Smooth muscle cell (in vitro differentiated cells): Measurements from ENCODE around the gene KCNN2. TPM values are rescaled to one million over a fixed set of nuclear protein-coding genes. Genes with fewer than 3 reads are reported as not detected.

Experiments used
- DNase-seq: peaks from one replicate; lab custom pipeline; 2025; ENCODE audit not compliant: unreplicated experiment; lab: John Stamatoyannopoulos, UW
- H2AFZ ChIP-seq: fragments of 200-600 bp; sonication (generic); 2 replicates; pipeline ENCODE4 v1.6.0; 2016; ENCODE audit warnings: antibody characterized with exemption, low read depth, mild to moderate bottlenecking
- H3F3A ChIP-seq: fragments of 200-600 bp; sonication (generic); 2 replicates; pipeline ENCODE4 v1.6.0; 2017; ENCODE audit warnings: antibody characterized with exemption, low read depth
- H3K27ac ChIP-seq: fragments of 200-600 bp; sonication (generic); 2 replicates; pipeline ENCODE4 v1.5.1; 2016; ENCODE audit warnings: low read depth, mild to moderate bottlenecking
- H3K27me3 ChIP-seq: fragments of 200-600 bp; sonication (generic); 2 replicates; pipeline ENCODE4 v1.6.1; 2016; ENCODE audit warnings: low read depth, mild to moderate bottlenecking
- H3K36me3 ChIP-seq: fragments of 200-600 bp; sonication (generic); 2 replicates; pipeline ENCODE4 v1.5.1; 2016; ENCODE audit warnings: low read depth
- H3K4me1 ChIP-seq: fragments of 200-600 bp; sonication (generic); 2 replicates; pipeline ENCODE4 v1.5.1; 2016; ENCODE audit warnings: low read depth
- H3K4me2 ChIP-seq: fragments of 200-600 bp; sonication (generic); 2 replicates; pipeline ENCODE4 v1.6.0; 2016; ENCODE audit warnings: mild to moderate bottlenecking
- H3K4me3 ChIP-seq: fragments of 200-600 bp; sonication (generic); 2 replicates; pipeline ENCODE4 v1.5.1; 2016; ENCODE audit warnings: mild to moderate bottlenecking
- H3K79me2 ChIP-seq: fragments of 200-600 bp; sonication (generic); 2 replicates; pipeline ENCODE4 v1.6.0; 2016; ENCODE audit warnings: low read depth, mild to moderate bottlenecking
- H3K9ac ChIP-seq: fragments of 200-600 bp; sonication (generic); 2 replicates; pipeline ENCODE4 v1.6.0; 2016; ENCODE audit warnings: low read depth
- H3K9me3 ChIP-seq: fragments of 200-600 bp; sonication (generic); replicated peaks from 2 replicates; pipeline ENCODE4 v1.5.1; 2016; ENCODE audit warnings: low read depth
- H4K20me1 ChIP-seq: fragments of 200-600 bp; sonication (generic); 2 replicates; pipeline ENCODE4 v1.6.0; 2016; ENCODE audit warnings: low read depth
- CTCF ChIP-seq: fragments of 200-600 bp; sonication (generic); IDR thresholded peaks from 2 replicates; pipeline ENCODE4 v1.5.1; 2017; ENCODE audit warnings: borderline replicate concordance, mild to moderate bottlenecking, antibody characterized with exemption; ENCODE audit not compliant: insufficient read depth, poor library complexity, severe bottlenecking
- WGBS: methylation state at CpG from one replicate; pipeline ENCODE4 v1.1.7; 2016; ENCODE audit warnings: low lambda C conversion rate; 5-methylcytosine and 5-hydroxymethylcytosine counted together
- polyA plus RNA-seq: library from polyadenylated mRNA; unstranded; fragments of >200 nt; fragmentation: Nextera tagmentation; extraction: Ambion mirVana; gene quantifications from 2 replicates; pipeline ENCODE4 v1.2.1, GENCODE V29; 2016
- total RNA-seq: library from RNA; depleted of rRNA; stranded (reverse); fragments of >200 nt; gene quantifications from 2 replicates; pipeline ENCODE4 v1.2.3, GENCODE V29; 2014

The KCNN2 gene
- total and polyA plus RNA-seq, 2 experiments from 2014 or later: 3.2 to 8.0 TPM

GRCh38 chr5:114471529-114471928 lies 109.7 kb downstream of the KCNN2 start:
- no peaks in the 10 kb centered on the region for H3K27me3 ChIP-seq
- H3K27ac ChIP-seq: no peak overlapping the region
- no peak for DNase-seq
- no peak overlapping the region for H2AFZ ChIP-seq
- H3K4me2 ChIP-seq: no peak overlapping the region
- no peaks in the 10 kb centered on the region for H3K79me2 ChIP-seq
- no peak overlapping the region for H3K4me3 ChIP-seq
- no peaks in the 10 kb centered on the region for H3K9me3 ChIP-seq
- TF ChIP-seq CTCF: no peak
- no peak overlapping the region for H3K9ac ChIP-seq
- no peaks in the 10 kb centered on the region for H4K20me1 ChIP-seq
- no peaks in the 10 kb centered on the region for H3F3A ChIP-seq
- H3K4me1 ChIP-seq: peaks cover 6% of the 10 kb centered on the region
- H3K36me3 ChIP-seq: no peaks in the 10 kb centered on the region
- WGBS: 87% methylated on average over 2 of the region's 2 CpGs

- Histone ChIP-seq H3K27me3 (no peaks in the 10 kb centered on the region), H3F3A (no peaks in the 10 kb centered on the region), H3K9me3 (no peaks in the 10 kb centered on the region), H3K27ac (no peak overlapping the region), H3K4me2 (no peak overlapping the region), H3K36me3 (no peaks in the 10 kb centered on the region), H3K4me1 (no peaks in the 10 kb centered on the region), H4K20me1 (no peaks in the 10 kb centered on the region), H3K9ac (no peak overlapping the region), H2AFZ (no peak overlapping the region), H3K79me2 (no peaks in the 10 kb centered on the region), H3K4me3 (no peak overlapping the region)
- no peak for DNase-seq
- WGBS: 67% methylated on average over 2 of the region's 2 CpGs
- no peak for TF ChIP-seq CTCF
These were observed 111.7 kb downstream of the KCNN2 start for GRCh38 chr5:114473541-114473940.

- H3K9me3 ChIP-seq: no peaks in the 10 kb centered on the region
- no peaks in the 10 kb centered on the region for H3K36me3 ChIP-seq
- no peaks in the 10 kb centered on the region for H4K20me1 ChIP-seq
- no peak for TF ChIP-seq CTCF
- 79% methylated on average over 1 of the region's 1 CpG for WGBS
- no peak overlapping the region for H3K4me3 ChIP-seq
- H3F3A ChIP-seq: no peaks in the 10 kb centered on the region
- H3K4me2 ChIP-seq: no peak overlapping the region
- no peaks in the 10 kb centered on the region for H3K79me2 ChIP-seq
- H3K27ac ChIP-seq: no peak overlapping the region
- DNase-seq: no peak
- H3K9ac ChIP-seq: no peak overlapping the region
- no peaks in the 10 kb centered on the region for H3K27me3 ChIP-seq
- no peak overlapping the region for H2AFZ ChIP-seq
- no peaks in the 10 kb centered on the region for H3K4me1 ChIP-seq
These were observed 116.0 kb downstream of the KCNN2 start for GRCh38 chr5:114477816-114478334.

- Histone ChIP-seq H3K9me3 (no peaks in the 10 kb centered on the region), H3K36me3 (no peaks in the 10 kb centered on the region), H3K79me2 (no peaks in the 10 kb centered on the region), H3K4me1 (no peaks in the 10 kb centered on the region), H3K4me2 (no peak overlapping the region), H3K9ac (no peak overlapping the region), H4K20me1 (no peaks in the 10 kb centered on the region), H3K27me3 (no peaks in the 10 kb centered on the region), H3F3A (no peaks in the 10 kb centered on the region), H2AFZ (no peak overlapping the region), H3K27ac (no peak overlapping the region), H3K4me3 (no peak overlapping the region)
- TF ChIP-seq CTCF: no peak
- DNase-seq: no peak
- WGBS: 70% methylated on average over 4 of the region's 4 CpGs
These were observed 138.9 kb downstream of the KCNN2 start for GRCh38 chr5:114500756-114501155.
